WERI-Rb-1 (cell line): Measurements from ENCODE around the gene TMEM87B.

ENCODE experiments used
- DNase-seq: peaks from one replicate; pipeline ENCODE4 v3.0.0-alpha.2; 2020
- H3K27ac ChIP-seq: fragments of 250-450 bp; sonication (Bioruptor Pico); 2 replicates; pipeline ENCODE4 v1.5.1; 2020; ENCODE audit warnings: mild to moderate bottlenecking, moderate library complexity
- H3K27me3 ChIP-seq: fragments of 250-450 bp; sonication (Bioruptor Pico); 2 replicates; pipeline ENCODE4 v1.5.1; 2021; ENCODE audit warnings: mild to moderate bottlenecking, low read depth, moderate library complexity; ENCODE audit not compliant: insufficient read depth, severe bottlenecking
- H3K36me3 ChIP-seq: fragments of 250-450 bp; sonication (Bioruptor Pico); 2 replicates; pipeline ENCODE4 v1.5.1; 2020; ENCODE audit warnings: mild to moderate bottlenecking, moderate library complexity
- H3K4me3 ChIP-seq: 2 replicates; pipeline ENCODE4 v1.5.1; 2011; ENCODE audit warnings: low read depth, mild to moderate bottlenecking, control low read depth, low read length
- H3K9me3 ChIP-seq: fragments of 250-450 bp; sonication (Bioruptor Pico); 2 replicates; pipeline ENCODE4 v1.5.1; 2021; ENCODE audit warnings: mild to moderate bottlenecking, moderate library complexity; ENCODE audit not compliant: severe bottlenecking
- TF ChIP-seq, protein P1 (sequence below): IDR thresholded peaks from 2 replicates; pipeline ENCODE4 v1.5.1; 2011; ENCODE audit warnings: low read depth, mild to moderate bottlenecking, control low read depth, inconsistent platforms, low read length

Gene TMEM87B

DNA sequence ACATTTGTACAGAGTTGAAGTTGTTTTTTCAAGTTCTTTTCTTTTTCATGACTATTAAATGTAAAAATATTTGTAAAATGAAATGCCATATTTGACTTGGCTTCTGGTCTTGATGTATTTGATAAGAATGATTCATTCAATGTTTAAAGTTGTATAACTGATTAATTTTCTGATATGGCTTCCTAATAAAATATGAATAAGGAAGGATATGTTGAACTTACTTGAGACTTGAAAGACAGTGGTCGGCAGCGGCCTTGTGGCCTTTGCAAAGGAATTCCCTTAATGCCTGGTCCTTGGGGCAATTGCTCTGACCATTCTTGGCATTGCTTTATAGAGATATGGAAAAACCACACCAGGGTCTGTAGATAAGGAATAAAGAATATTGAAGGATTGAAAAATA, 25.9 kb upstream of the TMEM87B start:
- Histone ChIP-seq H3K27ac (no peak overlapping the region), H3K36me3 (no peaks in the 10 kb centered on the region), H3K9me3 (peaks cover 5% of the 10 kb centered on the region), H3K4me3 (no peak overlapping the region), H3K27me3 (no peaks in the 10 kb centered on the region)
- DNase-seq, result no peak
- TF ChIP-seq, protein P1, sequence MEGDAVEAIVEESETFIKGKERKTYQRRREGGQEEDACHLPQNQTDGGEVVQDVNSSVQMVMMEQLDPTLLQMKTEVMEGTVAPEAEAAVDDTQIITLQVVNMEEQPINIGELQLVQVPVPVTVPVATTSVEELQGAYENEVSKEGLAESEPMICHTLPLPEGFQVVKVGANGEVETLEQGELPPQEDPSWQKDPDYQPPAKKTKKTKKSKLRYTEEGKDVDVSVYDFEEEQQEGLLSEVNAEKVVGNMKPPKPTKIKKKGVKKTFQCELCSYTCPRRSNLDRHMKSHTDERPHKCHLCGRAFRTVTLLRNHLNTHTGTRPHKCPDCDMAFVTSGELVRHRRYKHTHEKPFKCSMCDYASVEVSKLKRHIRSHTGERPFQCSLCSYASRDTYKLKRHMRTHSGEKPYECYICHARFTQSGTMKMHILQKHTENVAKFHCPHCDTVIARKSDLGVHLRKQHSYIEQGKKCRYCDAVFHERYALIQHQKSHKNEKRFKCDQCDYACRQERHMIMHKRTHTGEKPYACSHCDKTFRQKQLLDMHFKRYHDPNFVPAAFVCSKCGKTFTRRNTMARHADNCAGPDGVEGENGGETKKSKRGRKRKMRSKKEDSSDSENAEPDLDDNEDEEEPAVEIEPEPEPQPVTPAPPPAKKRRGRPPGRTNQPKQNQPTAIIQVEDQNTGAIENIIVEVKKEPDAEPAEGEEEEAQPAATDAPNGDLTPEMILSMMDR, result no peak

DNA sequence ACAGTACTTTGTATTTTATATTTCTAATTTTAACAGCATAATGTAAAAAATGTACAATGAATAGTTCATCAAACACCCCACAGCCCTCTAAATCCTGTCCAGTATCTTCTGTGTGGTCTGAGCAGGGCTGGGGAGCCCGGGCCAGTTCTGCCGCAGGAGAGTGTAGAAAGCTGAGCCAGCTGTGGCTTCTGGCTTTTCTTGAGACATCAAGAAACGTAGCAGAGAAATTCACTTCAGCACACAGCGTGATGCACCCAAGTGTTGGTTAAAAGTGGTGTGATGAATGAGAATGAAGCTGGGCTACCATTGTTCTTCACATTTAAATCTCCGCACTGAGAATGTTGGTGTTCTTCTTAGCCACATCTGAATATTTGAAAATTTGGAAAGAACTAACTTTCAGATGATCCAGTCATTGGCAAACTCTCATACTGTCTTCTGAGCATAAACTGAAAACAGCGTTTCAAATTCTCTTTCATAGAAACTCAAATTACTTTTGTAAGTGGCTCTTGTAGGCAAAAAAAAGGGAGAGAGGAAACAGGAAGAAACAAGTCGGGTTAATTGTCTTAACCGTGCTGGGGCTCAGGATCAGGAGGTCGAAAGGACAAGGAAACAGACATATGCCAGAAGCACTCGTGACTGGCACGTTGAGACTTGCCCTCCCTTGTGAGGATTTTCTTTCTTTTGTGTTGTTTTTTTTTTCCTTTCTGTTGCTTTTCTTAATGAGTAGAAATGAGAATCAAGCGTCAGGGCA, 23.4 kb upstream of the TMEM87B start:
- TF ChIP-seq, protein P1, result no peak
- H3K27me3 ChIP-seq, result no peaks in the 10 kb centered on the region
- peak; percentile 59 for DNase-seq
- no peaks in the 10 kb centered on the region for H3K36me3 ChIP-seq
- no peak overlapping the region for H3K4me3 ChIP-seq
- H3K9me3 ChIP-seq, result peaks cover 5% of the 10 kb centered on the region
- peak overlapping the region; percentile 70 for H3K27ac ChIP-seq

DNA sequence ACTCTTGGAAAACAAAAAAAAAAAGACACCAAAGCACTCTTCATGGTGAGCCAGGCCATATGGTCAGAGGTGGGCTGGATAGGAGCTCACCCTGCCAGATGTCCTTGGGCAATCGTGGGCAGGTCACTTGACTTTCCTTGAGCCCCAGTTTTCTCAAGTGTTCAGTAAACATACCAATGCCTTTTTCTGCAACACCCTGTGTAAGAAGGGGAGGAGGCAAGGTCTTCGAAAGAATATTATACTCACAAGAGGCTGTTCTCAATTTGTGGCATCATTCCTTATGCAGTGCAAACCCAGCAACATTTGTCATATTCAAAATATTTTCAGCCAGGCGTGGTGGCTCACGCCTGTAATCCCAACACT, 22.9 kb upstream of the TMEM87B start:
- Histone ChIP-seq H3K27ac (peak overlapping the region; percentile 70), H3K4me3 (no peak overlapping the region), H3K9me3 (peaks cover 9% of the 10 kb centered on the region), H3K36me3 (no peaks in the 10 kb centered on the region), H3K27me3 (no peaks in the 10 kb centered on the region)
- DNase-seq, result peak; percentile 61
- TF ChIP-seq, protein P1, result no peak

DNA sequence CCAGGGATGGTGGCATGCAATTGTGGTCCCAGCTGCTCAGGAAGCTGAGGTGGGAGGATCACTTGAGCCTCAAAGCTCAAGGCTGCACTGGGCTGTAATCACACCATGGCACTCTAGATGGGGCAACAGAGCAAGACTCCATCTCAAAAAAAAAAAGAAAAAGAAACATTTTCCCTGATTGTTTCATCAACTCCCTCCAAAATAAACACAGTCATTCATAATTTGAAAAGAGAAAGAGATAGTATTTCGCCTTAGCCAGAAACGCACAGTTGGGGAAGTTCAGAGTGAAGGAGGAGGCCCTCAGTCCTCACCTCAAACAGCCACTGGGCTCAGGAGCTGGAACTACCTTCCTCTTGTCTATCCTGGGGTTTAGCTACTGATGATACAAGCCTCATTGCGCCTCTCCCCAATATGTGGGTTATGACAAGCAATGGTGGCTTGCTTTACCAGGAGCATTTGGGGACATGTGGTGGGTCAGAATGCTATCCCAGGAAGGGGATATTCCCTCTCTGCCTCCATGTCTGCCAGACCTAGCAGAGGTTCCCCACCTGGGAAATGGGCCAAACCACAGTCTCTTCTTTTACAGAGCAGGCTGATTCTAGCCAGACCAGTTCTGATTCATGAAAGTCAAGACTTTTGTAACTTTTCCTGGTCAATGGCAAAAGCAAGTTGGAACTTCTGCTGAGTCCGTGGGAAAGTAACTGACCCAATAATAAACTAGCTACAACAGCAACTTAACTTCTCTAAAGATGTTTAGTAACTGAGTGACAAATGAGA, 22.2 kb upstream of the TMEM87B start:
- no peaks in the 10 kb centered on the region for H3K27me3 ChIP-seq
- H3K36me3 ChIP-seq, result no peaks in the 10 kb centered on the region
- no peak overlapping the region for H3K4me3 ChIP-seq
- H3K27ac ChIP-seq, result peak overlapping the region; percentile 70
- no peak for DNase-seq
- TF ChIP-seq, protein P1, result no peak
- H3K9me3 ChIP-seq, result peaks cover 11% of the 10 kb centered on the region

DNA sequence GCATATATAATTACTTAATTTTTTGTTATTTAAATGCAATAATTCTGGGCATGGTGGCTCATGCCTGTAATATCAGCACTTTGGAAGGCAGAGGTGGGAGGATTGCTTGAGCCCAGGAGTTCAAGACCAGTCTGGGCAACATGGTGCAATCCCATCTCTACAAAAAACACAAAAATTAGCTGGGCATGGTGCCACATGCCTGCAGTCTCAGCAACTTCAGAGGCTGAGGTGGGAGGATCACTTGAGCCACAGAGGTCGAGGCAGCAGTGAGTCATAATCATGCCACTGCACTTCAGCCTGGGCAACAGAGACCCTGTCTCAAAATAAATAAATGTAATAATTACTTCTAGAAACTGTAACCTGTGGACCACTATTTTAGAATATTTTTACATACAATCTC, 21.5 kb upstream of the TMEM87B start:
- Histone ChIP-seq H3K27ac (no peak overlapping the region), H3K9me3 (peaks cover 11% of the 10 kb centered on the region), H3K4me3 (no peak overlapping the region), H3K27me3 (no peaks in the 10 kb centered on the region), H3K36me3 (no peaks in the 10 kb centered on the region)
- TF ChIP-seq, protein P1, result no peak
- no peak for DNase-seq
